CD4-positive, alpha-beta T cell (primary cell): ENCODE data around the gene WDFY4. TPM values are rescaled to one million over a fixed set of nuclear protein-coding genes. Genes with fewer than 3 reads are reported as not detected.

ENCODE experiments used
- ATAC-seq: fragments of 200-7000 bp; cut with Tn5 transposase; one replicate; pipeline ENCODE4 v1.10.0; 2022; ENCODE audit warnings: mild to moderate bottlenecking; ENCODE audit not compliant: poor library complexity
- CTCF ChIA-PET: fragments of 350-600 bp; sonication (Branson Sonifier 250); formaldehyde crosslinking; loops from one replicate; lab custom pipeline; 2021; ENCODE audit warnings: antibody characterized with exemption, inconsistent platforms; lab: Charles Lee
- POLR2A ChIA-PET: fragments of 350-600 bp; sonication (Branson Sonifier 250); formaldehyde crosslinking; loops from one replicate; lab custom pipeline; 2021; ENCODE audit warnings: antibody characterized with exemption, inconsistent platforms; lab: Charles Lee
- DNase-seq, 14 experiments: peaks; one replicate each; pipeline ENCODE4 v3.0.0-alpha.2; 2013 to 2020; ENCODE audit warnings: mixed read lengths in 2 of 14
- H3K27ac ChIP-seq, 2 donors: one replicate each; pipeline versions ENCODE4 v1.5.1 to v1.7.0; 2013; ENCODE audit warnings: low read length in 2 of 2, low read depth in 1 of 2, mild to moderate bottlenecking in 1 of 2
- H3K27me3 ChIP-seq, 2 experiments: 1 replicate in 1 of 2; 2 replicates in 1 of 2; pipeline versions ENCODE4 v1.6.1 to v1.7.0; 2013; ENCODE audit warnings: low read length in 2 of 2, control low read depth in 1 of 2, mild to moderate bottlenecking in 1 of 2, moderate library complexity in 1 of 2; ENCODE audit not compliant: insufficient read depth in 2 of 2, control insufficient read depth in 1 of 2
- H3K36me3 ChIP-seq: one replicate; pipeline ENCODE4 v1.6.1; 2013; ENCODE audit warnings: low read length, control low read depth; ENCODE audit not compliant: insufficient read depth
- H3K4me1 ChIP-seq: one replicate; pipeline ENCODE4 v1.6.1; 2013; ENCODE audit warnings: low read length, control low read depth; ENCODE audit not compliant: insufficient read depth
- H3K4me3 ChIP-seq: one replicate; pipeline ENCODE4 v1.5.1; 2013; ENCODE audit warnings: mild to moderate bottlenecking, low read length, moderate library complexity
- H3K9me3 ChIP-seq, 2 experiments: 1 replicate in 1 of 2; 2 replicates in 1 of 2; pipeline versions ENCODE4 v1.6.1 to v1.7.0; 2013; ENCODE audit warnings: low read length in 2 of 2, mild to moderate bottlenecking in 2 of 2, control low read depth in 1 of 2, moderate library complexity in 1 of 2; ENCODE audit not compliant: control insufficient read depth in 1 of 2, insufficient read depth in 1 of 2
- H3K27ac Mint-ChIP-seq: one replicate; pipeline ENCODE4 v1.8.0; 2020; ENCODE audit warnings: mixed read lengths
- H3K27me3 Mint-ChIP-seq: one replicate; pipeline ENCODE4 v1.8.0; 2021; ENCODE audit warnings: mixed read lengths
- H3K36me3 Mint-ChIP-seq: one replicate; pipeline ENCODE4 v1.8.0; 2021; ENCODE audit warnings: low read depth, mixed read lengths
- H3K4me1 Mint-ChIP-seq: one replicate; pipeline ENCODE4 v1.8.0; 2021; ENCODE audit warnings: low read depth, mixed read lengths
- H3K4me3 Mint-ChIP-seq: one replicate; pipeline ENCODE4 v1.8.0; 2020; ENCODE audit warnings: mild to moderate bottlenecking, mixed read lengths
- H3K9me3 Mint-ChIP-seq: one replicate; pipeline ENCODE4 v1.8.0; 2020; ENCODE audit warnings: mixed read lengths
- intact Hi-C, 2 experiments: fragments of 100-400 bp; cut with DNase I in 1 of 2; cut with micrococcal nuclease in 1 of 2; formaldehyde crosslinking; loops; one replicate each; pipeline versions ENCODE4 v1.15.1 to v1.9.0; 2023 to 2025; cut with DNase I, micrococcal nuclease
- total RNA-seq, 174 experiments: library from RNA in 2 of 174; stranded (reverse) in 2 of 174; gene quantifications; one replicate each; pipeline ENCODE4 v1.2.3 and lab custom pipeline; 2021 to 2026
- TF ChIP-seq, protein P1 (sequence below): fragments of 200-600 bp; IDR thresholded peaks from one replicate; pipeline ENCODE4 v1.8.0; 2022; ENCODE audit warnings: antibody characterized with exemption, mild to moderate bottlenecking

WDFY4 gene
- total RNA-seq, 2 experiments from 2014 or later: 1.3 to 2.5 TPM

- Histone ChIP-seq H3K4me1 (no peaks in the 10 kb centered on the region), H3K36me3 (no peaks in the 10 kb centered on the region), H3K9me3 (no peaks in the 10 kb centered on the region), H3K27ac (no peak overlapping the region), H3K27me3 (no peaks in the 10 kb centered on the region), H3K4me3 (no peak overlapping the region)
- no peak for ATAC-seq
- Mint-ChIP-seq H3K27ac (no peak overlapping the region), H3K4me3 (no peak overlapping the region), H3K4me1 (no peaks in the 10 kb centered on the region), H3K27me3 (no peaks in the 10 kb centered on the region), H3K36me3 (no peaks in the 10 kb centered on the region), H3K9me3 (no peaks in the 10 kb centered on the region)
- CTCF ChIA-PET: no interaction called here
- POLR2A ChIA-PET: no interaction called here
- TF ChIP-seq, protein P1, sequence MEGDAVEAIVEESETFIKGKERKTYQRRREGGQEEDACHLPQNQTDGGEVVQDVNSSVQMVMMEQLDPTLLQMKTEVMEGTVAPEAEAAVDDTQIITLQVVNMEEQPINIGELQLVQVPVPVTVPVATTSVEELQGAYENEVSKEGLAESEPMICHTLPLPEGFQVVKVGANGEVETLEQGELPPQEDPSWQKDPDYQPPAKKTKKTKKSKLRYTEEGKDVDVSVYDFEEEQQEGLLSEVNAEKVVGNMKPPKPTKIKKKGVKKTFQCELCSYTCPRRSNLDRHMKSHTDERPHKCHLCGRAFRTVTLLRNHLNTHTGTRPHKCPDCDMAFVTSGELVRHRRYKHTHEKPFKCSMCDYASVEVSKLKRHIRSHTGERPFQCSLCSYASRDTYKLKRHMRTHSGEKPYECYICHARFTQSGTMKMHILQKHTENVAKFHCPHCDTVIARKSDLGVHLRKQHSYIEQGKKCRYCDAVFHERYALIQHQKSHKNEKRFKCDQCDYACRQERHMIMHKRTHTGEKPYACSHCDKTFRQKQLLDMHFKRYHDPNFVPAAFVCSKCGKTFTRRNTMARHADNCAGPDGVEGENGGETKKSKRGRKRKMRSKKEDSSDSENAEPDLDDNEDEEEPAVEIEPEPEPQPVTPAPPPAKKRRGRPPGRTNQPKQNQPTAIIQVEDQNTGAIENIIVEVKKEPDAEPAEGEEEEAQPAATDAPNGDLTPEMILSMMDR: no peak
- intact Hi-C loops: no loop called here
- no peak for DNase-seq
Observed at GRCh38 chr10:48890888-48891850, 206.5 kb downstream of the WDFY4 start.

DNA sequence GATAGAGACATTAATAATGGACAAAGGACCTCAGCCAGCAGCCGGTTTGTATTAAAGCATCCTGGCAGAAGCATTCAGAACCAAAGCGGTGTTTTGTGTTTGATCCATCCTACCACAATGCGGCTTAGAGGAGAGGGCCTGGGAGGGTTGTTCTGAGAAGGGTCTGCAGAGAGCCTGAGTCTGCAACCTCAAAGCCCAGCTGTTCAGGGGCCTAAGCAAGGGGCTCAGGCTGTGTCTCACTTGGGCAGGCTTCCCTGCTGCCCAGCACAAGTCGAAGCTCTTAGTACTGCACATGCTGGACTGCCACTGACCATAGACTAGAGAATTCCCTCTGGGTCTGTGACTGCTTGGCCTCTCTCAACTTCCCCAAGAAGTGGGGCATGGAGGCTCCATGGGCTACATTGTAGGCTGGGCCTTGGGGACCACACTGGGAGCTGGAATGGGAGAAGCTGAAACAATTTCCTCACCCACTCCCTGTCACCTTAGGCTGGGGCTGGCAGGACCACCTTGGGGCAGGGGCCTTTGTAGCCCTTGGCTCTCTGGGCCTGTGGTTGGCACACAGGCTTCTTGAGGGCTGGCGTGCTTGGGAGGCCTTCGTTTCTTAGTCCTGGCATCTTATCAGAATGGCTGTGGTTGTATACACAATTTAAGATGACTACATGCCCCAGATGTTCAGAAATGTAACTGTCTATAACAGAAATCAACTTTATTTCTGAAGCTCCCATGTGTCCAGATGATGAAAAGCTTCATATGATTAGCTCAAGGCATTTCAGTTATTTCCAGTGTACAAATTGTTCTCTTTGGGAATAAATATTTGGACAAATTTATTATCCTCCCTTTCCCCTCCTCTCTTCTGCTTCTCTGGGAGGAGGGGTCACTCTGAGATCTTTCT lies 210.5 kb downstream of the WDFY4 start:
- H3K27ac ChIP-seq: no peak overlapping the region
- intact Hi-C loops: no loop called here
- CTCF ChIA-PET: no interaction called here
- no peaks in the 10 kb centered on the region for H3K4me1 Mint-ChIP-seq
- no peaks in the 10 kb centered on the region for H3K27me3 Mint-ChIP-seq
- H3K9me3 Mint-ChIP-seq: no peaks in the 10 kb centered on the region
- no peaks in the 10 kb centered on the region for H3K36me3 ChIP-seq
- peaks cover 0 to 4% of the 10 kb centered on the region in 2 experiments for H3K9me3 ChIP-seq
- TF ChIP-seq, protein P1: no peak
- POLR2A ChIA-PET: no interaction called here
- no peak overlapping the region for H3K4me3 Mint-ChIP-seq
- ATAC-seq (no peak), DNase-seq (no peak)
- H3K27me3 ChIP-seq: no peaks in the 10 kb centered on the region
- no peak overlapping the region for H3K4me3 ChIP-seq
- H3K36me3 Mint-ChIP-seq: no peaks in the 10 kb centered on the region
- H3K4me1 ChIP-seq: no peaks in the 10 kb centered on the region
- no peak overlapping the region for H3K27ac Mint-ChIP-seq

- H3K9me3 ChIP-seq: peaks cover 0 to 4% of the 10 kb centered on the region in 2 experiments
- no peak overlapping the region for H3K4me3 ChIP-seq
- Mint-ChIP-seq H3K4me1 (no peaks in the 10 kb centered on the region), H3K4me3 (no peak overlapping the region), H3K36me3 (no peaks in the 10 kb centered on the region), H3K9me3 (no peaks in the 10 kb centered on the region), H3K27me3 (no peaks in the 10 kb centered on the region), H3K27ac (no peak overlapping the region)
- ChIA-PET POLR2A (no interaction called here), CTCF (no interaction called here)
- no peaks in the 10 kb centered on the region for H3K4me1 ChIP-seq
- ATAC-seq (no peak), DNase-seq (no peak)
- intact Hi-C loops: no loop called here
- no peaks in the 10 kb centered on the region for H3K27me3 ChIP-seq
- H3K36me3 ChIP-seq: no peaks in the 10 kb centered on the region
- H3K27ac ChIP-seq: no peak overlapping the region
- TF ChIP-seq, protein P1: no peak
Observed at GRCh38 chr10:48895803-48896195, 211.1 kb downstream of the WDFY4 start.
